ENCODE measurements around the gene CHST3. TPM values are rescaled to one million over a fixed set of nuclear protein-coding genes. Genes with fewer than 3 reads are reported as not detected.

CHST3 gene
- polyA plus RNA-seq, 1 donor (not counting 4 experiments of a cell fraction or from before 2014, with no cell fraction given), result 12.0 TPM

- H3K9me3 ChIP-seq (ENCODE audit: control insufficient read depth, low read depth, low read length), result no peaks in the 10 kb centered on the region
- peaks cover 75% of the 10 kb centered on the region for H3K79me2 ChIP-seq (ENCODE audit: control insufficient read depth, insufficient read depth, low read length)
- H3K9ac ChIP-seq (ENCODE audit: control insufficient read depth, extremely low read depth, insufficient read depth, low read length), result no peak overlapping the region
- no peak for DNase-seq (ENCODE audit: low read depth, low spot score)
- FAIRE-seq, result no peak
- H3K4me2 ChIP-seq (ENCODE audit: control insufficient read depth, extremely low read depth, insufficient read depth, low read depth, low read length), result no peak overlapping the region
- peaks cover 63% of the 10 kb centered on the region for H3K4me1 ChIP-seq (ENCODE audit: control insufficient read depth, extremely low read depth, insufficient read depth, low read length)
- TF ChIP-seq CTCF (optimal IDR thresholded peaks at IDR 0.05 in 1 of 3, IDR thresholded peaks at IDR 0.05 in 1 of 3, conservative IDR thresholded peaks at IDR 0.05 in 1 of 3; ENCODE audit: extremely low read depth in 1 of 3, insufficient read depth in 2 of 3, low read length in 3 of 3), result peak in 2 of 3 experiments; percentile 13 to 26
- TF ChIP-seq EZH2 (IDR thresholded peaks at IDR 0.05; ENCODE audit: low read length), result no peak
- dilution Hi-C loops (cut with MboI; ENCODE audit: extremely low pct_ligation_motif_present, low sequenced_read_pairs), result no loop called here
- H2AFZ ChIP-seq (ENCODE audit: control insufficient read depth, low read length), result no peak overlapping the region
- H3K9me1 ChIP-seq (ENCODE audit: control insufficient read depth, extremely low read depth, insufficient read depth, low read length), result peaks cover 6% of the 10 kb centered on the region
- H3K27ac ChIP-seq (ENCODE audit: control insufficient read depth, insufficient read depth, low read length), result no peak overlapping the region
- H3K27me3 ChIP-seq (ENCODE audit: control insufficient read depth, extremely low read depth, insufficient read depth, low read length), result no peaks in the 10 kb centered on the region
- peaks cover 6% of the 10 kb centered on the region for H4K20me1 ChIP-seq (ENCODE audit: control insufficient read depth, extremely low read depth, insufficient read depth, low read length)
- H3K36me3 ChIP-seq (ENCODE audit: control insufficient read depth in 2 of 2, extremely low read depth in 1 of 2, insufficient read depth in 2 of 2, low read length in 2 of 2), result peaks cover 6 to 7% of the 10 kb centered on the region in 2 experiments
- H3K4me3 ChIP-seq (ENCODE audit: control insufficient read depth in 2 of 3, extremely low read depth in 1 of 3, insufficient read depth in 2 of 3, low read depth in 1 of 3, low read length in 3 of 3), result no peak overlapping the region
Measured at GRCh38 chr10:71978476-71978875, 14.3 kb downstream of the CHST3 start.

GRCh38 chr10:71978988-71979691, 14.9 kb downstream of the CHST3 start:
- no peak overlapping the region for H3K27ac ChIP-seq (ENCODE audit: control insufficient read depth, insufficient read depth, low read length)
- H3K9me1 ChIP-seq (ENCODE audit: control insufficient read depth, extremely low read depth, insufficient read depth, low read length), result peaks cover 4% of the 10 kb centered on the region
- H3K4me1 ChIP-seq (ENCODE audit: control insufficient read depth, extremely low read depth, insufficient read depth, low read length), result peaks cover 57% of the 10 kb centered on the region
- dilution Hi-C loops (cut with MboI; ENCODE audit: extremely low pct_ligation_motif_present, low sequenced_read_pairs), result no loop called here
- peak overlapping the region; percentile 2 for H3K4me2 ChIP-seq (ENCODE audit: control insufficient read depth, extremely low read depth, insufficient read depth, low read depth, low read length)
- H3K4me3 ChIP-seq (ENCODE audit: control insufficient read depth in 2 of 3, extremely low read depth in 1 of 3, insufficient read depth in 2 of 3, low read depth in 1 of 3, low read length in 3 of 3), result no peak overlapping the region
- no peaks in the 10 kb centered on the region for H3K27me3 ChIP-seq (ENCODE audit: control insufficient read depth, extremely low read depth, insufficient read depth, low read length)
- no peak for TF ChIP-seq EZH2 (IDR thresholded peaks at IDR 0.05; ENCODE audit: low read length)
- TF ChIP-seq CTCF (optimal IDR thresholded peaks at IDR 0.05 in 1 of 3, IDR thresholded peaks at IDR 0.05 in 1 of 3, conservative IDR thresholded peaks at IDR 0.05 in 1 of 3; ENCODE audit: extremely low read depth in 1 of 3, insufficient read depth in 2 of 3, low read length in 3 of 3), result no peak
- no peak overlapping the region for H2AFZ ChIP-seq (ENCODE audit: control insufficient read depth, low read length)
- H3K9me3 ChIP-seq (ENCODE audit: control insufficient read depth, low read depth, low read length), result no peaks in the 10 kb centered on the region
- H3K36me3 ChIP-seq (ENCODE audit: control insufficient read depth in 2 of 2, extremely low read depth in 1 of 2, insufficient read depth in 2 of 2, low read length in 2 of 2), result peaks cover 6 to 7% of the 10 kb centered on the region in 2 experiments
- peaks cover 6% of the 10 kb centered on the region for H4K20me1 ChIP-seq (ENCODE audit: control insufficient read depth, extremely low read depth, insufficient read depth, low read length)
- FAIRE-seq, result no peak
- peaks cover 73% of the 10 kb centered on the region for H3K79me2 ChIP-seq (ENCODE audit: control insufficient read depth, insufficient read depth, low read length)
- H3K9ac ChIP-seq (ENCODE audit: control insufficient read depth, extremely low read depth, insufficient read depth, low read length), result no peak overlapping the region
- DNase-seq (ENCODE audit: low read depth, low spot score), result no peak

Data from keratinocyte (primary cell).